H1 (cell line): ENCODE results near the gene LHCGR.

ENCODE experiments used
- CEBPB ChIP-seq: IDR thresholded peaks from 2 replicates; pipeline ENCODE4 v1.6.1; 2012; ENCODE audit warnings: low read depth, low read length
- EP300 ChIP-seq, 2 experiments: IDR thresholded peaks; 1 replicate in 1 of 2; 2 replicates in 1 of 2; pipeline ENCODE4 v1.6.1; 2011 to 2012; ENCODE audit warnings: low read depth in 2 of 2, low read length in 2 of 2, mild to moderate bottlenecking in 2 of 2, borderline replicate concordance in 1 of 2, inconsistent platforms in 1 of 2, moderate library complexity in 1 of 2
- EZH2 ChIP-seq: fragments of 200-600 bp; sonication (generic); IDR thresholded peaks from 2 replicates; pipeline ENCODE4 v1.7.1; 2012; ENCODE audit warnings: low read depth, mild to moderate bottlenecking, moderate library complexity, low read length, inconsistent platforms; ENCODE audit not compliant: severe bottlenecking
- GTF2F1 ChIP-seq: IDR thresholded peaks from 2 replicates; pipeline ENCODE4 v1.6.1; 2012; ENCODE audit warnings: low read depth, low read length, improper control_type of control experiment, borderline replicate concordance
- HDAC2 ChIP-seq, 2 experiments: fragments of 300-600 bp in 1 of 2; sonication (generic) in 1 of 2; IDR thresholded peaks; 2 replicates each; pipeline ENCODE4 v1.6.1; 2011 to 2012; ENCODE audit warnings: low read depth in 2 of 2, low read length in 2 of 2, mild to moderate bottlenecking in 2 of 2, moderate library complexity in 2 of 2, borderline replicate concordance in 1 of 2, inconsistent platforms in 1 of 2
- HDAC6 ChIP-seq: IDR thresholded peaks from one replicate; pipeline ENCODE4 v1.7.1; 2012; ENCODE audit warnings: low read depth, mild to moderate bottlenecking, inconsistent platforms, low read length, moderate library complexity
- JUN ChIP-seq: IDR thresholded peaks from 2 replicates; pipeline ENCODE4 v1.6.1; 2011; ENCODE audit warnings: low read depth, mild to moderate bottlenecking, improper control_type of control experiment, low read length
- NANOG ChIP-seq: IDR thresholded peaks from 2 replicates; pipeline ENCODE4 v1.6.1; 2011; ENCODE audit warnings: low read length, low read depth, mild to moderate bottlenecking, inconsistent platforms; ENCODE audit not compliant: insufficient read depth, poor library complexity, severe bottlenecking
- RAD21 ChIP-seq, 2 experiments: IDR thresholded peaks in 1 of 2; conservative IDR thresholded peaks in 1 of 2; 2 replicates each; pipeline ENCODE4 v1.6.1; 2011; ENCODE audit warnings: low read depth in 2 of 2, low read length in 2 of 2, improper control_type of control experiment in 1 of 2, inconsistent platforms in 1 of 2, mild to moderate bottlenecking in 1 of 2, moderate library complexity in 1 of 2
- TAF1 ChIP-seq: IDR thresholded peaks from 2 replicates; pipeline ENCODE4 v1.6.1; 2011; ENCODE audit warnings: mild to moderate bottlenecking, low read depth, low read length
- TBP ChIP-seq: IDR thresholded peaks from 2 replicates; pipeline ENCODE4 v1.6.1; 2011; ENCODE audit warnings: low read depth, low read length, improper control_type of control experiment
- TF ChIP-seq, protein P1 (sequence below), 3 experiments: IDR thresholded peaks; 1 replicate in 2 of 3; 2 replicates in 1 of 3; pipeline versions ENCODE4 v1.5.1 to v1.6.1; 2011; ENCODE audit warnings: low read length in 3 of 3, mild to moderate bottlenecking in 3 of 3, inconsistent platforms in 2 of 3, low read depth in 1 of 3, moderate library complexity in 1 of 3; ENCODE audit not compliant: insufficient read depth in 1 of 3; ENCODE audit errors: control extremely low read depth in 1 of 3
- TF ChIP-seq, protein P2 (sequence below): IDR thresholded peaks from 2 replicates; pipeline ENCODE4 v1.6.1; 2012; ENCODE audit warnings: inconsistent platforms
- TF ChIP-seq, protein P3 (sequence below): IDR thresholded peaks from 2 replicates; pipeline ENCODE4 v1.6.1; 2012; ENCODE audit warnings: inconsistent platforms

DNA sequence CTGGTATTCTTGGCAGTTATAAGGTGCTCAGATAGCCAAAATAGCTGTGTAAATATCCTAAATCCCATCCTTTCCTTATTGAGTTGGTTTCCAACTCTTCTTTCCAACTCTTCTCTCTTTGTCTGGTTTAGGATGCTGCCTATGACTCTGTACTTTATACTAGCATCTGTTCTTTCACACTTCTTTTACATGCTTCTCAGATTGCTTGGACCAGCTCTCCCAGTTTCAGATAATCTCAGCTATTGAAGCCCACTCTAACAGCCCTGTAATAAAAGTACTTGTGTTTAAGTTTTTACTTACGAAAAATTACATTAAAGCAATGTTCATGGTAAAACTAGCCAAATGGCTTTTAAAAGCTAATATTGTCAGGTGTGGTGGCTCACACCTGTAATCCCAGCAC is 14.7 kb upstream of the LHCGR start:
- no peak for TF ChIP-seq TAF1
- TF ChIP-seq CEBPB, result no peak
- TF ChIP-seq, protein P1, sequence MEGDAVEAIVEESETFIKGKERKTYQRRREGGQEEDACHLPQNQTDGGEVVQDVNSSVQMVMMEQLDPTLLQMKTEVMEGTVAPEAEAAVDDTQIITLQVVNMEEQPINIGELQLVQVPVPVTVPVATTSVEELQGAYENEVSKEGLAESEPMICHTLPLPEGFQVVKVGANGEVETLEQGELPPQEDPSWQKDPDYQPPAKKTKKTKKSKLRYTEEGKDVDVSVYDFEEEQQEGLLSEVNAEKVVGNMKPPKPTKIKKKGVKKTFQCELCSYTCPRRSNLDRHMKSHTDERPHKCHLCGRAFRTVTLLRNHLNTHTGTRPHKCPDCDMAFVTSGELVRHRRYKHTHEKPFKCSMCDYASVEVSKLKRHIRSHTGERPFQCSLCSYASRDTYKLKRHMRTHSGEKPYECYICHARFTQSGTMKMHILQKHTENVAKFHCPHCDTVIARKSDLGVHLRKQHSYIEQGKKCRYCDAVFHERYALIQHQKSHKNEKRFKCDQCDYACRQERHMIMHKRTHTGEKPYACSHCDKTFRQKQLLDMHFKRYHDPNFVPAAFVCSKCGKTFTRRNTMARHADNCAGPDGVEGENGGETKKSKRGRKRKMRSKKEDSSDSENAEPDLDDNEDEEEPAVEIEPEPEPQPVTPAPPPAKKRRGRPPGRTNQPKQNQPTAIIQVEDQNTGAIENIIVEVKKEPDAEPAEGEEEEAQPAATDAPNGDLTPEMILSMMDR (IDR thresholded peaks at IDR 0.05; ENCODE audit: control extremely low read depth in 1 of 3, insufficient read depth in 1 of 3, low read depth in 1 of 3, low read length in 3 of 3), result no peak
- TF ChIP-seq HDAC6, result no peak
- TF ChIP-seq EZH2, result no peak
- TF ChIP-seq NANOG, result no peak
- no peak for TF ChIP-seq HDAC2 (IDR thresholded peaks at IDR 0.05; ENCODE audit: borderline replicate concordance in 1 of 2, low read depth in 2 of 2, low read length in 2 of 2)
- TF ChIP-seq, protein P2, sequence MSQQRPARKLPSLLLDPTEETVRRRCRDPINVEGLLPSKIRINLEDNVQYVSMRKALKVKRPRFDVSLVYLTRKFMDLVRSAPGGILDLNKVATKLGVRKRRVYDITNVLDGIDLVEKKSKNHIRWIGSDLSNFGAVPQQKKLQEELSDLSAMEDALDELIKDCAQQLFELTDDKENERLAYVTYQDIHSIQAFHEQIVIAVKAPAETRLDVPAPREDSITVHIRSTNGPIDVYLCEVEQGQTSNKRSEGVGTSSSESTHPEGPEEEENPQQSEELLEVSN, result no peak
- no peak for TF ChIP-seq EP300 (IDR thresholded peaks at IDR 0.05; ENCODE audit: borderline replicate concordance in 1 of 2, low read depth in 2 of 2, low read length in 2 of 2)
- no peak for TF ChIP-seq RAD21 (IDR thresholded peaks at IDR 0.05 in 1 of 2, conservative IDR thresholded peaks at IDR 0.05 in 1 of 2; ENCODE audit: low read depth in 2 of 2, low read length in 2 of 2)
- no peak for TF ChIP-seq TBP
- no peak for TF ChIP-seq GTF2F1
- TF ChIP-seq, protein P3, sequence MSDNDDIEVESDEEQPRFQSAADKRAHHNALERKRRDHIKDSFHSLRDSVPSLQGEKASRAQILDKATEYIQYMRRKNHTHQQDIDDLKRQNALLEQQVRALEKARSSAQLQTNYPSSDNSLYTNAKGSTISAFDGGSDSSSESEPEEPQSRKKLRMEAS, result no peak
- TF ChIP-seq JUN, result no peak
